Muscle layer of duodenum (tissue), 2 donors: ENCODE data around the gene KIF18B.

ENCODE experiments used
- H3K27ac ChIP-seq: one replicate; pipeline ENCODE4 v1.7.0; 2013; ENCODE audit warnings: mild to moderate bottlenecking, low read length
- H3K27me3 ChIP-seq: one replicate; pipeline ENCODE4 v1.7.0; 2013; ENCODE audit warnings: low read depth, mild to moderate bottlenecking, control low read depth, low read length
- H3K36me3 ChIP-seq, 2 donors: one replicate each; pipeline ENCODE4 v1.7.0; 2013; ENCODE audit warnings: low read length in 2 of 2, control low read depth in 1 of 2, mild to moderate bottlenecking in 1 of 2; ENCODE audit not compliant: insufficient read depth in 2 of 2, control insufficient read depth in 1 of 2
- H3K4me1 ChIP-seq, 2 donors: one replicate each; pipeline ENCODE4 v1.7.0; 2013; ENCODE audit warnings: low read length in 2 of 2, mild to moderate bottlenecking in 2 of 2, control low read depth in 1 of 2, moderate library complexity in 1 of 2; ENCODE audit not compliant: insufficient read depth in 2 of 2, control insufficient read depth in 1 of 2
- H3K4me3 ChIP-seq, 2 donors: one replicate each; pipeline ENCODE4 v1.7.0; 2013; ENCODE audit warnings: low read length in 2 of 2, low read depth in 1 of 2, mild to moderate bottlenecking in 1 of 2
- H3K9me3 ChIP-seq, 2 donors: one replicate each; pipeline ENCODE4 v1.7.0; 2013; ENCODE audit warnings: low read length in 2 of 2, control low read depth in 1 of 2, mild to moderate bottlenecking in 1 of 2; ENCODE audit not compliant: control insufficient read depth in 1 of 2
- donor health status: healthy.

Gene KIF18B

DNA sequence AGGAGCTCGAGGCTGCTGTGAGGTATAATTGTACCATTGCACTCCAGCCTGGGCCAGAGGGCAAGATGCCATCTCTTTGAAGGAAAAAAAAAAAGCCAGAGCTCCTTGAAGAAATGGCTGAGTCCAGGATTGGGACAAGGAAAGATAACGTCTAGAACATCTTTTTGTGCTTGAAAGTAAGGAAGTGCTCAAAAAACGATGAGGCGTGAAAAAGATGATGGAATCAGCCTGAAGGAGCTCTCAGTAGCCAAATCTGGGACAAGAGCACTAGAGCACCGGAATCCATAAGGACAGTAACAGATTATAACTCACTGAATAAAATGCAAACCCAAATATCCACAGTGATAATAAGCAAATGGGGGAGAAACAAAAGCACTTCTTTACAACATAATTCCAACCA, 70.5 kb downstream of the KIF18B start:
- no peaks in the 10 kb centered on the region for H3K4me1 ChIP-seq
- no peak overlapping the region for H3K27ac ChIP-seq
- peaks cover 39 to 54% of the 10 kb centered on the region in 2 donors for H3K36me3 ChIP-seq
- no peaks in the 10 kb centered on the region for H3K27me3 ChIP-seq
- H3K4me3 ChIP-seq = no peak overlapping the region
- H3K9me3 ChIP-seq = no peaks in the 10 kb centered on the region

DNA sequence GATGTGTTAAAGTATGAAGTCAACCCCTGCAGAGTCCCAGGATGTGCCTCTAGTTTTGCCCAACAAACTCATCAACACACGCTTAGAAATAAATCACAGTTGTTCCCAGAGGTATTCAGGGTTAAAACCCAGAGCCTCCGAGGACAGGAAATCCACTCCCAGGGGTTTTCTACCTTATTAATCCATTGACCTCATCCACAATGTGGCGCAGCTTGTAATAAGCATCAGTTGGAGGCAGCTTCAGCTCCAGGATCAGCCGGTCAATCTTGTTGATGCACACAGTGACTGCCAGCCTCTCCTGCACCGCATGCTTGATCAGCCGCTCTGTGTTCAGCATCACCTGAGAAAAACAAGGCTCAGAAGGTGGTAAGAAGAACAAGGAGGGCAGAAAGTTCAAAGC, 71.8 kb downstream of the KIF18B start:
- no peak overlapping the region for H3K4me3 ChIP-seq
- H3K27ac ChIP-seq = no peak overlapping the region
- peaks cover 39 to 49% of the 10 kb centered on the region in 2 donors for H3K36me3 ChIP-seq

More for the DNA sequence above, 71.8 kb downstream of the KIF18B start:
- no peaks in the 10 kb centered on the region for H3K4me1 ChIP-seq
- no peaks in the 10 kb centered on the region for H3K27me3 ChIP-seq
- no peaks in the 10 kb centered on the region for H3K9me3 ChIP-seq
